ENCODE data around the gene PRR19.

- TF ChIP-seq CTCF (IDR thresholded peaks at IDR 0.05; ENCODE audit: insufficient read depth, low read length) = no peak
- TF ChIP-seq GABPA (IDR thresholded peaks at IDR 0.05; ENCODE audit: low read depth) = no peak
- TF ChIP-seq POLR2AphosphoS5 (IDR thresholded peaks at IDR 0.05; ENCODE audit: low read depth) = no peak
- no peak for TF ChIP-seq REST (IDR thresholded peaks at IDR 0.05; ENCODE audit: insufficient replicate concordance, low read depth)
- no peak for TF ChIP-seq SPI1 (IDR thresholded peaks at IDR 0.05; ENCODE audit: borderline replicate concordance, low read depth)
These were observed 14.2 kb upstream of the PRR19 start for GRCh38 chr19:42287827-42288107.

All from HL-60 (cell line).